ENCODE measurements around the gene DDX20.

The DDX20 gene

GRCh38 chr1:111751906-111752575 lies 3.7 kb upstream of the DDX20 start:
- DNase-seq, result no peak

- peak; percentile 73 for DNase-seq
These were observed 744 bp upstream of the DDX20 start for GRCh38 chr1:111754984-111755330.

GRCh38 chr1:111756124-111756513 lies 418 bp downstream of the DDX20 start:
- no peak for DNase-seq

- DNase-seq, result no peak
These were observed 2.7 kb downstream of the DDX20 start for GRCh38 chr1:111758373-111758772.

GRCh38 chr1:111761717-111762116 lies 6.0 kb downstream of the DDX20 start:
- no peak for DNase-seq

GRCh38 chr1:111762332-111762731 lies 6.6 kb downstream of the DDX20 start:
- no peak for DNase-seq

GRCh38 chr1:111768023-111768422 lies 12.3 kb downstream of the DDX20 start:
- DNase-seq, result no peak

- DNase-seq, result no peak
These were observed 12.9 kb downstream of the DDX20 start for GRCh38 chr1:111768625-111769024.

- DNase-seq, result peak; percentile 72
These were observed 13.9 kb downstream of the DDX20 start for GRCh38 chr1:111769517-111770146.

- DNase-seq, result no peak
These were observed 15.2 kb downstream of the DDX20 start for GRCh38 chr1:111770916-111771315.

- DNase-seq, result no peak
These were observed 20.3 kb downstream of the DDX20 start for GRCh38 chr1:111775966-111776365.

- DNase-seq, result peak; percentile 37
These were observed 20.7 kb downstream of the DDX20 start for GRCh38 chr1:111776391-111776790.

- DNase-seq, result no peak
These were observed 21.2 kb downstream of the DDX20 start for GRCh38 chr1:111776861-111777260.

GRCh38 chr1:111777301-111777700 lies 21.6 kb downstream of the DDX20 start:
- no peak for DNase-seq

GRCh38 chr1:111778066-111778465 lies 22.4 kb downstream of the DDX20 start:
- no peak for DNase-seq

GRCh38 chr1:111778541-111779051 lies 22.9 kb downstream of the DDX20 start:
- peak; percentile 67 for DNase-seq

- DNase-seq, result no peak
These were observed 23.8 kb downstream of the DDX20 start for GRCh38 chr1:111779546-111779945.

- no peak for DNase-seq
These were observed 28.7 kb downstream of the DDX20 start for GRCh38 chr1:111784273-111784901.

- DNase-seq, result no peak
These were observed 31.0 kb downstream of the DDX20 start for GRCh38 chr1:111786669-111787207.

GRCh38 chr1:111789142-111789541 lies 33.4 kb downstream of the DDX20 start:
- no peak for DNase-seq

GRCh38 chr1:111789666-111790316 lies 34.1 kb downstream of the DDX20 start:
- no peak for DNase-seq

GRCh38 chr1:111791776-111792175 lies 36.1 kb downstream of the DDX20 start:
- no peak for DNase-seq

- DNase-seq, result no peak
These were observed 36.5 kb downstream of the DDX20 start for GRCh38 chr1:111792249-111792648.
